Nephron (organoid): ENCODE data around the gene FAM227B.

Experiments used
- H3K27ac Mint-ChIP-seq, 3 experiments: 2 replicates each; pipeline ENCODE4 v1.8.0; 2020; ENCODE audit warnings: mixed read lengths in 3 of 3, mild to moderate bottlenecking in 2 of 3, moderate library complexity in 1 of 3
- H3K27me3 Mint-ChIP-seq: 2 replicates; pipeline ENCODE4 v1.8.0; 2021; ENCODE audit warnings: low read depth, mild to moderate bottlenecking, moderate library complexity, mixed read lengths
- H3K36me3 Mint-ChIP-seq: 2 replicates; pipeline ENCODE4 v1.8.0; 2020; ENCODE audit warnings: low read depth, mixed read lengths
- H3K4me1 Mint-ChIP-seq: 2 replicates; pipeline ENCODE4 v1.8.0; 2020; ENCODE audit warnings: mixed read lengths
- H3K4me3 Mint-ChIP-seq, 3 experiments: 2 replicates each; pipeline ENCODE4 v1.8.0; 2020; ENCODE audit warnings: mild to moderate bottlenecking in 3 of 3, mixed read lengths in 3 of 3, moderate library complexity in 2 of 3
- H3K9me3 Mint-ChIP-seq: 2 replicates; pipeline ENCODE4 v1.8.0; 2020; ENCODE audit warnings: mixed read lengths
- TF ChIP-seq, protein P1 (sequence below), 3 experiments: fragments of 200-600 bp; sonication (generic); IDR thresholded peaks; one replicate each; pipeline ENCODE4 v1.5.0; 2021; ENCODE audit warnings: antibody characterized with exemption in 3 of 3; ENCODE audit not compliant: unreplicated experiment in 3 of 3

The FAM227B gene

GRCh38 chr15:49286649-49287404 is 333.8 kb downstream of the FAM227B start:
- TF ChIP-seq, protein P1, sequence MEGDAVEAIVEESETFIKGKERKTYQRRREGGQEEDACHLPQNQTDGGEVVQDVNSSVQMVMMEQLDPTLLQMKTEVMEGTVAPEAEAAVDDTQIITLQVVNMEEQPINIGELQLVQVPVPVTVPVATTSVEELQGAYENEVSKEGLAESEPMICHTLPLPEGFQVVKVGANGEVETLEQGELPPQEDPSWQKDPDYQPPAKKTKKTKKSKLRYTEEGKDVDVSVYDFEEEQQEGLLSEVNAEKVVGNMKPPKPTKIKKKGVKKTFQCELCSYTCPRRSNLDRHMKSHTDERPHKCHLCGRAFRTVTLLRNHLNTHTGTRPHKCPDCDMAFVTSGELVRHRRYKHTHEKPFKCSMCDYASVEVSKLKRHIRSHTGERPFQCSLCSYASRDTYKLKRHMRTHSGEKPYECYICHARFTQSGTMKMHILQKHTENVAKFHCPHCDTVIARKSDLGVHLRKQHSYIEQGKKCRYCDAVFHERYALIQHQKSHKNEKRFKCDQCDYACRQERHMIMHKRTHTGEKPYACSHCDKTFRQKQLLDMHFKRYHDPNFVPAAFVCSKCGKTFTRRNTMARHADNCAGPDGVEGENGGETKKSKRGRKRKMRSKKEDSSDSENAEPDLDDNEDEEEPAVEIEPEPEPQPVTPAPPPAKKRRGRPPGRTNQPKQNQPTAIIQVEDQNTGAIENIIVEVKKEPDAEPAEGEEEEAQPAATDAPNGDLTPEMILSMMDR (IDR thresholded peaks at IDR 0.05; ENCODE audit: unreplicated experiment in 3 of 3), result no peak
- H3K4me1 Mint-ChIP-seq, result peaks cover 41% of the 10 kb centered on the region
- no peaks in the 10 kb centered on the region for H3K27me3 Mint-ChIP-seq
- H3K36me3 Mint-ChIP-seq, result peaks cover 60% of the 10 kb centered on the region
- no peaks in the 10 kb centered on the region for H3K9me3 Mint-ChIP-seq
- H3K27ac Mint-ChIP-seq, result no peak overlapping the region
- H3K4me3 Mint-ChIP-seq, result no peak overlapping the region

GRCh38 chr15:49282366-49282765 is 338.3 kb downstream of the FAM227B start:
- Mint-ChIP-seq H3K4me3 (no peak overlapping the region), H3K9me3 (peaks cover 6% of the 10 kb centered on the region), H3K27me3 (no peaks in the 10 kb centered on the region), H3K36me3 (peaks cover 70% of the 10 kb centered on the region), H3K27ac (peak overlapping the region in 1 of 3 experiments; percentile 20), H3K4me1 (peaks cover 25% of the 10 kb centered on the region)
- TF ChIP-seq, protein P1 (IDR thresholded peaks at IDR 0.05; ENCODE audit: unreplicated experiment in 3 of 3), result no peak

GRCh38 chr15:49279521-49280456 is 340.8 kb downstream of the FAM227B start:
- Mint-ChIP-seq H3K4me1 (peaks cover 34% of the 10 kb centered on the region), H3K9me3 (peaks cover 8% of the 10 kb centered on the region), H3K27ac (peak overlapping the region; percentile 35 to 65 (median 57)), H3K27me3 (no peaks in the 10 kb centered on the region), H3K4me3 (peak overlapping the region in 1 of 3 experiments; percentile 3), H3K36me3 (peaks cover 59% of the 10 kb centered on the region)
- TF ChIP-seq, protein P1 (IDR thresholded peaks at IDR 0.05; ENCODE audit: unreplicated experiment in 3 of 3), result no peak

- H3K9me3 Mint-ChIP-seq, result peaks cover 8% of the 10 kb centered on the region
- peaks cover 51% of the 10 kb centered on the region for H3K36me3 Mint-ChIP-seq
- no peaks in the 10 kb centered on the region for H3K27me3 Mint-ChIP-seq
- no peak overlapping the region for H3K27ac Mint-ChIP-seq
- H3K4me3 Mint-ChIP-seq, result no peak overlapping the region
- TF ChIP-seq, protein P1 (IDR thresholded peaks at IDR 0.05; ENCODE audit: unreplicated experiment in 3 of 3), result no peak
- peaks cover 34% of the 10 kb centered on the region for H3K4me1 Mint-ChIP-seq
These were observed 341.9 kb downstream of the FAM227B start for GRCh38 chr15:49278751-49279150.
